ENCODE results near the gene BCKDK.

BCKDK gene

GRCh38 chr16:31080756-31081419 is 27.3 kb upstream of the BCKDK start:
- DNase-seq = no peak

- DNase-seq = no peak
Measured at GRCh38 chr16:31081428-31082351, 26.5 kb upstream of the BCKDK start.

GRCh38 chr16:31082368-31083045 is 25.7 kb upstream of the BCKDK start:
- no peak for DNase-seq

GRCh38 chr16:31083081-31083480 is 25.1 kb upstream of the BCKDK start:
- no peak for DNase-seq

- no peak for DNase-seq
Measured at GRCh38 chr16:31083556-31083955, 24.6 kb upstream of the BCKDK start.

GRCh38 chr16:31083981-31084380 is 24.2 kb upstream of the BCKDK start:
- DNase-seq = no peak

GRCh38 chr16:31084584-31085302 is 23.4 kb upstream of the BCKDK start:
- DNase-seq = peak in 1 of 2 experiments; percentile 40

GRCh38 chr16:31085411-31085810 is 22.8 kb upstream of the BCKDK start:
- DNase-seq = peak; percentile 78 to 86

- peak in 1 of 2 experiments; percentile 38 for DNase-seq
Measured at GRCh38 chr16:31085873-31086628, 22.1 kb upstream of the BCKDK start.

- no peak for DNase-seq
Measured at GRCh38 chr16:31086629-31086906, 21.6 kb upstream of the BCKDK start.

GRCh38 chr16:31087481-31087880 is 20.7 kb upstream of the BCKDK start:
- no peak for DNase-seq

GRCh38 chr16:31087971-31088370 is 20.2 kb upstream of the BCKDK start:
- no peak for DNase-seq

- no peak for DNase-seq
Measured at GRCh38 chr16:31088459-31089183, 19.6 kb upstream of the BCKDK start, which contains the start of gene PRSS53. Gene PRSS53 (minus strand): TSS chr16:31088943. CDS start chr16:31088809, 134 bp downstream.

- no peak for DNase-seq
Measured at GRCh38 chr16:31089199-31089598, 19.0 kb upstream of the BCKDK start.

GRCh38 chr16:31090540-31090939 is 17.6 kb upstream of the BCKDK start:
- DNase-seq = no peak

GRCh38 chr16:31092330-31092729 is 15.9 kb upstream of the BCKDK start:
- DNase-seq = no peak

- peak; percentile 47 to 83 for DNase-seq
Measured at GRCh38 chr16:31093132-31093703, 15.0 kb upstream of the BCKDK start.

- peak in 1 of 2 experiments; percentile 43 for DNase-seq
Measured at GRCh38 chr16:31094088-31094423, 14.1 kb upstream of the BCKDK start.

- DNase-seq = peak; percentile 97 to 99
Measured at GRCh38 chr16:31094424-31095120, 13.6 kb upstream of the BCKDK start, which contains the start of gene VKORC1. Gene VKORC1 (minus strand): TSS chr16:31094797. CDS start chr16:31094729, 68 bp downstream.

GRCh38 chr16:31099860-31100638 is 8.1 kb upstream of the BCKDK start:
- no peak for DNase-seq
